Loucy (cell line): Measurements from ENCODE around the gene TTLL3.

ENCODE experiments used
- H2AFZ ChIP-seq: fragments of 200-600 bp; sonication (generic); 2 replicates; pipeline ENCODE4 v1.6.0; 2016; ENCODE audit warnings: antibody characterized with exemption, mild to moderate bottlenecking, low read length, moderate library complexity
- H3F3A ChIP-seq: fragments of 200-600 bp; 2 replicates; pipeline ENCODE4 v1.6.0; 2016; ENCODE audit warnings: antibody characterized with exemption, low read depth, mild to moderate bottlenecking
- H3K27me3 ChIP-seq: fragments of 200-600 bp; sonication (generic); 2 replicates; pipeline ENCODE4 v1.6.1; 2014; ENCODE audit warnings: low read length, mild to moderate bottlenecking; ENCODE audit not compliant: insufficient read depth, poor library complexity, severe bottlenecking
- H3K36me3 ChIP-seq: fragments of 200-600 bp; sonication (generic); 2 replicates; pipeline ENCODE4 v1.6.1; 2016; ENCODE audit warnings: low read length; ENCODE audit not compliant: insufficient read depth
- H3K4me1 ChIP-seq: fragments of 200-600 bp; sonication (generic); 2 replicates; pipeline ENCODE4 v1.5.1; 2014; ENCODE audit warnings: low read length, mild to moderate bottlenecking; ENCODE audit not compliant: insufficient read depth, poor library complexity, severe bottlenecking
- H3K4me2 ChIP-seq: fragments of 200-600 bp; sonication (generic); 2 replicates; pipeline ENCODE4 v1.6.0; 2014; ENCODE audit warnings: antibody characterized with exemption, low read length, low read depth, mild to moderate bottlenecking; ENCODE audit not compliant: poor library complexity, severe bottlenecking
- H3K4me3 ChIP-seq: fragments of 200-600 bp; sonication (generic); 2 replicates; pipeline ENCODE4 v1.5.1; 2014; ENCODE audit warnings: low read length, mild to moderate bottlenecking, mixed read lengths; ENCODE audit not compliant: poor library complexity, severe bottlenecking
- H3K79me2 ChIP-seq: fragments of 200-600 bp; sonication (generic); 2 replicates; pipeline ENCODE4 v1.6.1; 2014; ENCODE audit warnings: low read length; ENCODE audit not compliant: insufficient read depth
- H3K9ac ChIP-seq: fragments of 200-600 bp; sonication (generic); 2 replicates; pipeline ENCODE4 v1.6.0; 2014; ENCODE audit warnings: mild to moderate bottlenecking, low read depth, low read length, moderate library complexity; ENCODE audit not compliant: poor library complexity, severe bottlenecking
- H3K9me2 ChIP-seq: fragments of 200-600 bp; sonication (generic); replicated peaks from 2 replicates; pipeline ENCODE4 v1.6.1; 2016; ENCODE audit warnings: low read depth, low read length, mixed read lengths
- H3K9me3 ChIP-seq: fragments of 200-600 bp; sonication (generic); 2 replicates; pipeline ENCODE4 v1.6.1; 2014; ENCODE audit warnings: mild to moderate bottlenecking, antibody characterized with exemption, low read length, low read depth; ENCODE audit not compliant: insufficient read depth
- H4K20me1 ChIP-seq: fragments of 200-600 bp; sonication (generic); 2 replicates; pipeline ENCODE4 v1.6.0; 2014; ENCODE audit warnings: antibody characterized with exemption, low read length, mild to moderate bottlenecking; ENCODE audit not compliant: insufficient read depth, poor library complexity, severe bottlenecking
- EZH2phosphoT487 ChIP-seq: fragments of 200-600 bp; IDR thresholded peaks from 2 replicates; pipeline ENCODE4 v1.6.1; 2018; ENCODE audit warnings: antibody characterized with exemption, mild to moderate bottlenecking, moderate library complexity, borderline replicate concordance
- TF ChIP-seq, protein P1 (sequence below): fragments of 200-600 bp; sonication (generic); conservative IDR thresholded peaks from 2 replicates; pipeline ENCODE4 v1.5.1; 2014; ENCODE audit warnings: mild to moderate bottlenecking, antibody characterized with exemption, low read length

The TTLL3 gene

GRCh38 chr3:9768141-9768775 lies 41.8 kb upstream of the TTLL3 start:
- Histone ChIP-seq H3K36me3 (no peaks in the 10 kb centered on the region), H3K4me3 (no peak overlapping the region), H4K20me1 (no peaks in the 10 kb centered on the region), H3K9me2 (no peaks in the 10 kb centered on the region), H3K9ac (no peak overlapping the region), H3K9me3 (no peaks in the 10 kb centered on the region), H2AFZ (no peak overlapping the region), H3K4me1 (peaks cover 10% of the 10 kb centered on the region), H3K27me3 (no peaks in the 10 kb centered on the region), H3F3A (no peaks in the 10 kb centered on the region), H3K4me2 (no peak overlapping the region), H3K79me2 (no peaks in the 10 kb centered on the region)
- TF ChIP-seq, protein P1, sequence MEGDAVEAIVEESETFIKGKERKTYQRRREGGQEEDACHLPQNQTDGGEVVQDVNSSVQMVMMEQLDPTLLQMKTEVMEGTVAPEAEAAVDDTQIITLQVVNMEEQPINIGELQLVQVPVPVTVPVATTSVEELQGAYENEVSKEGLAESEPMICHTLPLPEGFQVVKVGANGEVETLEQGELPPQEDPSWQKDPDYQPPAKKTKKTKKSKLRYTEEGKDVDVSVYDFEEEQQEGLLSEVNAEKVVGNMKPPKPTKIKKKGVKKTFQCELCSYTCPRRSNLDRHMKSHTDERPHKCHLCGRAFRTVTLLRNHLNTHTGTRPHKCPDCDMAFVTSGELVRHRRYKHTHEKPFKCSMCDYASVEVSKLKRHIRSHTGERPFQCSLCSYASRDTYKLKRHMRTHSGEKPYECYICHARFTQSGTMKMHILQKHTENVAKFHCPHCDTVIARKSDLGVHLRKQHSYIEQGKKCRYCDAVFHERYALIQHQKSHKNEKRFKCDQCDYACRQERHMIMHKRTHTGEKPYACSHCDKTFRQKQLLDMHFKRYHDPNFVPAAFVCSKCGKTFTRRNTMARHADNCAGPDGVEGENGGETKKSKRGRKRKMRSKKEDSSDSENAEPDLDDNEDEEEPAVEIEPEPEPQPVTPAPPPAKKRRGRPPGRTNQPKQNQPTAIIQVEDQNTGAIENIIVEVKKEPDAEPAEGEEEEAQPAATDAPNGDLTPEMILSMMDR, result no peak
- no peak for TF ChIP-seq EZH2phosphoT487

- Histone ChIP-seq H3K4me3 (no peak overlapping the region), H3K9ac (no peak overlapping the region), H3K4me2 (no peak overlapping the region), H3K4me1 (peaks cover 10% of the 10 kb centered on the region), H3K9me3 (no peaks in the 10 kb centered on the region), H3K27me3 (no peaks in the 10 kb centered on the region), H3K36me3 (no peaks in the 10 kb centered on the region), H3K79me2 (no peaks in the 10 kb centered on the region), H3K9me2 (no peaks in the 10 kb centered on the region), H4K20me1 (no peaks in the 10 kb centered on the region), H3F3A (no peaks in the 10 kb centered on the region), H2AFZ (no peak overlapping the region)
- TF ChIP-seq, protein P1, result no peak
- TF ChIP-seq EZH2phosphoT487, result no peak
Observed at GRCh38 chr3:9769012-9769411, 41.0 kb upstream of the TTLL3 start.

DNA sequence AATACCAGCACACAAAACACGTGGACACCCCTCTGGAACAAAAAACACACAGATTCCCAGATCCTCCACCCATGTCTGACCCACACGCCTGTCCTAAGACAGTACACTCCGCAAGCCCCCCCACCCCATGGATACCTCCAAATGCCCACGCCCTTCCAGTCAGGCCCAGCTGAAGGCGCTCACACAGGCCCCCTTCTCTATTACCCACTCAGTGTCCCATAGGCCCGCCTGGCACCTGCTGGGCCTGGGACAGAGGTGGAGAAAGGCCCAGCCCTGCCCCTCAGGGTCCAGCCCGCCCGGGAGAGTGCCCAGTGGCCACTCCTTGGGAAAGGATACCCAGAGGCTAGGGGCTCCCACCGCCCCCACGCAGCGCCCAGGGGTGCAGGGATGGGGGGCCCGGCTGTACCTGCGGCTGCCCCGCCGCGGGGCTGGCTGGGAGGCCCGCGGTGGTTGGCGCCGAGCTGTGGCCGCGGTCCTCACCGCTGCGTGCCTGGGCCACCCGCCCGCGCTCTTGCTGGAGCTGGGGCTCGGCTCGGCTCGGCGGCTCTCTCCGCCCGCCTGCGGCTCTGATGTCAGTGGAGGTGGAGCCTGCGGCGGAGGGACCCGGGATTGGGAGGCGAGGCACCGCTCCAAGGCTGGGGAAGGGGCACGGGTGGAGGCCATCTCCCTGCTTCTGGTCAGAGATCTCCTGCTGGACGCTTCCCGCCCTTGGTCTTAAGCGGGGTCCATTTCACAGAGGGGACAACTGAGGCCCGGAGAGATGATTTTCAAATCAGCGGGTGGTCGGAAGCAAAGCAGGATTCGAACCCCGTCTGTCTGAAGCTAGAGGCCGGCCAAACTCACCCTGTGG lies 40.4 kb upstream of the TTLL3 start, which contains the start of gene CAMK1:
Gene CAMK1, minus strand, starts transcription at position 522 of the 850 bp plus-strand sequence. CDS start 2,198 bp downstream, outside the sequence.
- Histone ChIP-seq H3K9ac (no peak within 1 kb of the TSS), H3K9me3 (no peaks in the 10 kb centered on the region), H3K9me2 (no peaks in the 10 kb centered on the region), H3K4me1 (peaks cover 10% of the 10 kb centered on the region), H3K27me3 (no peaks in the 10 kb centered on the region), H3K4me2 (no peak within 1 kb of the TSS), H3K79me2 (no peaks in the 10 kb centered on the region), H3K4me3 (no peak within 1 kb of the TSS), H2AFZ (no peak within 1 kb of the TSS), H4K20me1 (no peaks in the 10 kb centered on the region), H3F3A (no peaks in the 10 kb centered on the region), H3K36me3 (no peaks in the 10 kb centered on the region)
- TF ChIP-seq, protein P1, result no peak
- TF ChIP-seq EZH2phosphoT487, result no peak
